CD14-positive monocyte (primary cell): ENCODE measurements around the gene PPP2R1B. TPM values are rescaled to one million over a fixed set of nuclear protein-coding genes. Genes with fewer than 3 reads are reported as not detected.

Experiments
- DNase-seq, 3 donors: peaks; one replicate each; pipeline ENCODE4 v3.0.0-alpha.2; 2011 to 2022
- H2AFZ ChIP-seq: 2 replicates; pipeline ENCODE4 v1.6.0; 2012; ENCODE audit warnings: mild to moderate bottlenecking, low read depth, low read length, inconsistent platforms; ENCODE audit not compliant: insufficient read depth, poor library complexity, severe bottlenecking
- H3K27ac ChIP-seq, 2 donors: 1 replicate in 1 of 2; 2 replicates in 1 of 2; pipeline ENCODE4 v1.5.1; 2012 to 2013; ENCODE audit warnings: low read length in 2 of 2, control low read depth in 1 of 2, inconsistent platforms in 1 of 2, low read depth in 1 of 2, mild to moderate bottlenecking in 1 of 2
- H3K27me3 ChIP-seq, 2 donors: one replicate each; pipeline versions ENCODE4 v1.6.0 to v1.6.1; 2011 to 2013; ENCODE audit warnings: low read length in 2 of 2; ENCODE audit not compliant: control insufficient read depth in 2 of 2, insufficient read depth in 2 of 2
- H3K36me3 ChIP-seq, 2 donors: replicated peaks in 1 of 2; 1 replicate in 1 of 2; 2 replicates in 1 of 2; pipeline versions ENCODE4 v1.5.1 to v1.6.1; 2012 to 2013; ENCODE audit warnings: low read length in 2 of 2, control low read depth in 1 of 2, inconsistent platforms in 1 of 2, mild to moderate bottlenecking in 1 of 2; ENCODE audit not compliant: insufficient read depth in 2 of 2, control insufficient read depth in 1 of 2
- H3K4me1 ChIP-seq, 2 donors: 1 replicate in 1 of 2; 2 replicates in 1 of 2; pipeline versions ENCODE4 v1.5.1 to v1.6.1; 2012 to 2013; ENCODE audit warnings: low read length in 2 of 2, control low read depth in 1 of 2, inconsistent platforms in 1 of 2, mild to moderate bottlenecking in 1 of 2, moderate library complexity in 1 of 2; ENCODE audit not compliant: insufficient read depth in 2 of 2, control insufficient read depth in 1 of 2
- H3K4me2 ChIP-seq: replicated peaks from 2 replicates; pipeline ENCODE3; 2012; ENCODE audit warnings: low read length, moderate library complexity, mild to moderate bottlenecking; ENCODE audit not compliant: poor library complexity, severe bottlenecking; ENCODE audit errors: extremely low read depth
- H3K4me3 ChIP-seq, 3 experiments: fragments of 200-600 bp in 1 of 3; sonication (generic) in 1 of 3; replicated peaks in 1 of 3; 1 replicate in 2 of 3; 2 replicates in 1 of 3; pipeline ENCODE4 v1.5.1; 2011 to 2013; ENCODE audit warnings: low read length in 3 of 3, mild to moderate bottlenecking in 3 of 3, control low read depth in 2 of 3, low read depth in 2 of 3, inconsistent platforms in 1 of 3, moderate library complexity in 1 of 3
- H3K79me2 ChIP-seq: 2 replicates; pipeline ENCODE4 v1.6.0; 2012; ENCODE audit warnings: mild to moderate bottlenecking, control low read depth, inconsistent platforms, low read length, moderate library complexity; ENCODE audit not compliant: insufficient read depth
- H3K9ac ChIP-seq: 2 replicates; pipeline ENCODE4 v1.6.0; 2017; ENCODE audit warnings: low read length, mild to moderate bottlenecking; ENCODE audit not compliant: insufficient read depth, poor library complexity, severe bottlenecking
- H3K9me3 ChIP-seq, 2 donors: replicated peaks in 1 of 2; 1 replicate in 1 of 2; 2 replicates in 1 of 2; pipeline versions ENCODE4 v1.5.1 to v1.6.1; 2012 to 2013; ENCODE audit warnings: low read length in 2 of 2, control low read depth in 1 of 2; ENCODE audit not compliant: control insufficient read depth in 1 of 2, insufficient read depth in 1 of 2
- H4K20me1 ChIP-seq: 2 replicates; pipeline ENCODE4 v1.6.0; 2012; ENCODE audit warnings: mild to moderate bottlenecking, low read length, control low read depth, moderate library complexity; ENCODE audit not compliant: insufficient read depth
- H3K27ac Mint-ChIP-seq, 7 donors: one replicate each; pipeline ENCODE4 v1.8.0; 2020; ENCODE audit warnings: mild to moderate bottlenecking in 7 of 7, mixed read lengths in 7 of 7, moderate library complexity in 6 of 7, inconsistent platforms in 2 of 7
- H3K27me3 Mint-ChIP-seq, 3 donors: one replicate each; pipeline ENCODE4 v1.8.0; 2021 to 2022; ENCODE audit warnings: low read depth in 3 of 3, mild to moderate bottlenecking in 3 of 3, mixed read lengths in 3 of 3, moderate library complexity in 3 of 3, inconsistent platforms in 1 of 3
- H3K36me3 Mint-ChIP-seq, 2 donors: one replicate each; pipeline ENCODE4 v1.8.0; 2020; ENCODE audit warnings: mixed read lengths in 2 of 2, inconsistent platforms in 1 of 2, mild to moderate bottlenecking in 1 of 2
- H3K4me1 Mint-ChIP-seq: one replicate; pipeline ENCODE4 v1.8.0; 2020; ENCODE audit warnings: mild to moderate bottlenecking, mixed read lengths
- H3K4me3 Mint-ChIP-seq, 2 donors: one replicate each; pipeline ENCODE4 v1.8.0; 2020; ENCODE audit warnings: mild to moderate bottlenecking in 2 of 2, mixed read lengths in 2 of 2, moderate library complexity in 1 of 2
- H3K9me3 Mint-ChIP-seq, 7 donors: one replicate each; pipeline ENCODE4 v1.8.0; 2020 to 2022; ENCODE audit warnings: mixed read lengths in 7 of 7, mild to moderate bottlenecking in 6 of 7, moderate library complexity in 6 of 7, inconsistent platforms in 2 of 7
- CTCF ChIP-seq: fragments of 200-600 bp; IDR thresholded peaks from one replicate; pipeline ENCODE4 v1.8.0; 2022; ENCODE audit warnings: antibody characterized with exemption, mild to moderate bottlenecking
- WGBS: methylation state at CpG from one replicate; pipeline ENCODE4 v1.1.5; 2013; ENCODE audit warnings: missing lambda C conversion rate; ENCODE audit not compliant: insufficient coverage; 5-methylcytosine and 5-hydroxymethylcytosine counted together
- intact Hi-C, 2 donors: fragments of 100-400 bp; cut with micrococcal nuclease; formaldehyde crosslinking; loops; one replicate each; pipeline versions ENCODE4 v1.15.0 to v1.15.1; 2023
- polyA plus RNA-seq, 3 donors: library from polyadenylated mRNA; depleted of rRNA in 1 of 3; unstranded in 2 of 3; stranded (reverse) in 1 of 3; fragments of 300-500 nt in 2 of 3; fragments of >200 nt in 1 of 3; fragmentation: Illumina TruSeq in 2 of 3; gene quantifications; 1 replicate in 2 of 3; 2 replicates in 1 of 3; pipeline ENCODE4 v1.2.3, GENCODE V29; 2012 to 2021

The PPP2R1B gene
- polyA plus RNA-seq, 3 donors, result 5.4 to 16.9 (median 11.2) TPM

- Histone ChIP-seq H3K27me3 (no peaks in the 10 kb centered on the region), H3K27ac (no peak overlapping the region), H3K4me3 (no peak overlapping the region), H3K79me2 (no peaks in the 10 kb centered on the region), H3K4me1 (no peaks in the 10 kb centered on the region), H3K4me2 (no peak overlapping the region), H3K9me3 (no peaks in the 10 kb centered on the region), H4K20me1 (no peaks in the 10 kb centered on the region), H2AFZ (no peak overlapping the region), H3K9ac (no peak overlapping the region), H3K36me3 (peaks cover 21 to 60% of the 10 kb centered on the region in 2 donors)
- 100% methylated on average over 2 of the region's 6 CpGs for WGBS
- DNase-seq, result no peak
- no peak for TF ChIP-seq CTCF
- H3K27ac Mint-ChIP-seq, result no peak overlapping the region
- no peak overlapping the region for H3K4me3 Mint-ChIP-seq
- peaks cover 0 to 3% (median 0%) of the 10 kb centered on the region in 3 donors for H3K27me3 Mint-ChIP-seq
- peaks cover 4% of the 10 kb centered on the region for H3K4me1 Mint-ChIP-seq
- intact Hi-C loops, result no loop called here
- no peaks in the 10 kb centered on the region for H3K9me3 Mint-ChIP-seq
- peaks cover 38 to 39% of the 10 kb centered on the region in 2 donors for H3K36me3 Mint-ChIP-seq
Observed at GRCh38 chr11:111693224-111693937, 72.8 kb downstream of the PPP2R1B start.

GRCh38 chr11:111691741-111692140 lies 74.4 kb downstream of the PPP2R1B start:
- WGBS, result no CpG with 5 or more reads among the region's 3 CpGs
- no peaks in the 10 kb centered on the region for H3K4me1 ChIP-seq
- H3K9me3 ChIP-seq, result no peaks in the 10 kb centered on the region
- H3K4me2 ChIP-seq, result no peak overlapping the region
- DNase-seq, result no peak
- no peak for TF ChIP-seq CTCF
- no peak overlapping the region for H3K4me3 ChIP-seq
- no peak overlapping the region for H3K27ac ChIP-seq
- no peak overlapping the region for H3K9ac ChIP-seq
- Mint-ChIP-seq H3K9me3 (no peaks in the 10 kb centered on the region), H3K27ac (no peak overlapping the region), H3K4me1 (peaks cover 4% of the 10 kb centered on the region), H3K4me3 (no peak overlapping the region), H3K27me3 (no peaks in the 10 kb centered on the region), H3K36me3 (peaks cover 43 to 46% of the 10 kb centered on the region in 2 donors)
- no peak overlapping the region for H2AFZ ChIP-seq
- intact Hi-C loops, result no loop called here
- no peaks in the 10 kb centered on the region for H4K20me1 ChIP-seq
- H3K79me2 ChIP-seq, result no peaks in the 10 kb centered on the region
- no peaks in the 10 kb centered on the region for H3K27me3 ChIP-seq
- H3K36me3 ChIP-seq, result peaks cover 28 to 57% of the 10 kb centered on the region in 2 donors
